ENCODE measurements around the gene PRTFDC1.

Gene PRTFDC1

GRCh38 chr10:24901686-24902399, 50.6 kb downstream of the PRTFDC1 start:
- no peak overlapping the region for H3K27ac ChIP-seq (ENCODE audit: low read depth, low read length)
- no peaks in the 10 kb centered on the region for H3K36me3 ChIP-seq (ENCODE audit: insufficient read depth, low read length)
- no peaks in the 10 kb centered on the region for H3K9me3 ChIP-seq (ENCODE audit: insufficient read depth, low read depth, low read length)
- no peak overlapping the region for H3K9ac ChIP-seq (ENCODE audit: low read depth, low read length)
- WGBS = 73% methylated on average over 5 of the region's 5 CpGs
- H3K27me3 ChIP-seq (ENCODE audit: insufficient read depth, low read length) = no peaks in the 10 kb centered on the region
- H3K4me3 ChIP-seq (ENCODE audit: low read length) = no peak overlapping the region
- peaks cover 7% of the 10 kb centered on the region for H3K4me1 ChIP-seq (ENCODE audit: insufficient read depth, low read length)

GRCh38 chr10:24900888-24901685, 51.3 kb downstream of the PRTFDC1 start:
- H3K9ac ChIP-seq (ENCODE audit: low read depth, low read length) = no peak overlapping the region

GRCh38 chr10:24899571-24899970, 52.8 kb downstream of the PRTFDC1 start:
- no peaks in the 10 kb centered on the region for H3K9me3 ChIP-seq (ENCODE audit: insufficient read depth, low read depth, low read length)
- H3K9ac ChIP-seq (ENCODE audit: low read depth, low read length) = no peak overlapping the region
- H3K27me3 ChIP-seq (ENCODE audit: insufficient read depth, low read length) = no peaks in the 10 kb centered on the region
- H3K4me3 ChIP-seq (ENCODE audit: low read length) = no peak overlapping the region
- 94% methylated on average over 2 of the region's 2 CpGs for WGBS
- H3K4me1 ChIP-seq (ENCODE audit: insufficient read depth, low read length) = peaks cover 7% of the 10 kb centered on the region
- H3K36me3 ChIP-seq (ENCODE audit: insufficient read depth, low read length) = no peaks in the 10 kb centered on the region
- no peak overlapping the region for H3K27ac ChIP-seq (ENCODE audit: low read depth, low read length)

More at GRCh38 chr10:24900888-24901685, 51.3 kb downstream of the PRTFDC1 start:
- Histone ChIP-seq H3K27me3 (ENCODE audit: insufficient read depth, low read length) (no peaks in the 10 kb centered on the region), H3K4me1 (ENCODE audit: insufficient read depth, low read length) (peaks cover 7% of the 10 kb centered on the region), H3K27ac (ENCODE audit: low read depth, low read length) (no peak overlapping the region), H3K4me3 (ENCODE audit: low read length) (no peak overlapping the region), H3K36me3 (ENCODE audit: insufficient read depth, low read length) (no peaks in the 10 kb centered on the region), H3K9me3 (ENCODE audit: insufficient read depth, low read depth, low read length) (no peaks in the 10 kb centered on the region)
- 95% methylated on average over 7 of the region's 7 CpGs for WGBS

GRCh38 chr10:24898501-24898900, 53.9 kb downstream of the PRTFDC1 start:
- no peak overlapping the region for H3K4me3 ChIP-seq (ENCODE audit: low read length)
- H3K27me3 ChIP-seq (ENCODE audit: insufficient read depth, low read length) = no peaks in the 10 kb centered on the region
- no peaks in the 10 kb centered on the region for H3K36me3 ChIP-seq (ENCODE audit: insufficient read depth, low read length)
- no peaks in the 10 kb centered on the region for H3K9me3 ChIP-seq (ENCODE audit: insufficient read depth, low read depth, low read length)
- no peak overlapping the region for H3K27ac ChIP-seq (ENCODE audit: low read depth, low read length)
- H3K9ac ChIP-seq (ENCODE audit: low read depth, low read length) = no peak overlapping the region
- H3K4me1 ChIP-seq (ENCODE audit: insufficient read depth, low read length) = peaks cover 7% of the 10 kb centered on the region
- WGBS = 99% methylated on average over 2 of the region's 2 CpGs

GRCh38 chr10:24897326-24897926, 55.0 kb downstream of the PRTFDC1 start:
- H3K9me3 ChIP-seq (ENCODE audit: insufficient read depth, low read depth, low read length) = no peaks in the 10 kb centered on the region
- no peak overlapping the region for H3K27ac ChIP-seq (ENCODE audit: low read depth, low read length)
- peaks cover 7% of the 10 kb centered on the region for H3K4me1 ChIP-seq (ENCODE audit: insufficient read depth, low read length)
- no peaks in the 10 kb centered on the region for H3K27me3 ChIP-seq (ENCODE audit: insufficient read depth, low read length)
- WGBS = 63% methylated on average over 4 of the region's 4 CpGs
- H3K36me3 ChIP-seq (ENCODE audit: insufficient read depth, low read length) = no peaks in the 10 kb centered on the region
- no peak overlapping the region for H3K4me3 ChIP-seq (ENCODE audit: low read length)
- no peak overlapping the region for H3K9ac ChIP-seq (ENCODE audit: low read depth, low read length)

GRCh38 chr10:24894728-24895127, 57.7 kb downstream of the PRTFDC1 start:
- H3K36me3 ChIP-seq (ENCODE audit: insufficient read depth, low read length) = no peaks in the 10 kb centered on the region
- no peaks in the 10 kb centered on the region for H3K27me3 ChIP-seq (ENCODE audit: insufficient read depth, low read length)
- H3K9me3 ChIP-seq (ENCODE audit: insufficient read depth, low read depth, low read length) = no peaks in the 10 kb centered on the region
- H3K4me3 ChIP-seq (ENCODE audit: low read length) = no peak overlapping the region
- no peak overlapping the region for H3K9ac ChIP-seq (ENCODE audit: low read depth, low read length)
- H3K4me1 ChIP-seq (ENCODE audit: insufficient read depth, low read length) = peaks cover 7% of the 10 kb centered on the region
- 94% methylated on average over 8 of the region's 8 CpGs for WGBS
- H3K27ac ChIP-seq (ENCODE audit: low read depth, low read length) = no peak overlapping the region

- 95% methylated on average over 5 of the region's 5 CpGs for WGBS
- no peak overlapping the region for H3K27ac ChIP-seq (ENCODE audit: low read depth, low read length)
- no peak overlapping the region for H3K9ac ChIP-seq (ENCODE audit: low read depth, low read length)
- no peaks in the 10 kb centered on the region for H3K27me3 ChIP-seq (ENCODE audit: insufficient read depth, low read length)
- peaks cover 7% of the 10 kb centered on the region for H3K4me1 ChIP-seq (ENCODE audit: insufficient read depth, low read length)
- no peaks in the 10 kb centered on the region for H3K36me3 ChIP-seq (ENCODE audit: insufficient read depth, low read length)
- H3K4me3 ChIP-seq (ENCODE audit: low read length) = no peak overlapping the region
- H3K9me3 ChIP-seq (ENCODE audit: insufficient read depth, low read depth, low read length) = no peaks in the 10 kb centered on the region
Observed at GRCh38 chr10:24894309-24894708, 58.1 kb downstream of the PRTFDC1 start.

GRCh38 chr10:24893127-24893526, 59.3 kb downstream of the PRTFDC1 start:
- Histone ChIP-seq H3K4me3 (ENCODE audit: low read length) (no peak overlapping the region), H3K36me3 (ENCODE audit: insufficient read depth, low read length) (no peaks in the 10 kb centered on the region), H3K4me1 (ENCODE audit: insufficient read depth, low read length) (peaks cover 7% of the 10 kb centered on the region), H3K27ac (ENCODE audit: low read depth, low read length) (no peak overlapping the region), H3K9ac (ENCODE audit: low read depth, low read length) (no peak overlapping the region), H3K27me3 (ENCODE audit: insufficient read depth, low read length) (no peaks in the 10 kb centered on the region), H3K9me3 (ENCODE audit: insufficient read depth, low read depth, low read length) (no peaks in the 10 kb centered on the region)
- WGBS = 99% methylated on average over 2 of the region's 2 CpGs

GRCh38 chr10:24891823-24892222, 60.6 kb downstream of the PRTFDC1 start:
- H3K27ac ChIP-seq (ENCODE audit: low read depth, low read length) = no peak overlapping the region
- H3K4me3 ChIP-seq (ENCODE audit: low read length) = no peak overlapping the region
- H3K36me3 ChIP-seq (ENCODE audit: insufficient read depth, low read length) = no peaks in the 10 kb centered on the region
- H3K4me1 ChIP-seq (ENCODE audit: insufficient read depth, low read length) = no peaks in the 10 kb centered on the region
- 92% methylated on average over 1 of the region's 1 CpG for WGBS
- H3K9ac ChIP-seq (ENCODE audit: low read depth, low read length) = no peak overlapping the region
- H3K9me3 ChIP-seq (ENCODE audit: insufficient read depth, low read depth, low read length) = no peaks in the 10 kb centered on the region
- no peaks in the 10 kb centered on the region for H3K27me3 ChIP-seq (ENCODE audit: insufficient read depth, low read length)

- Histone ChIP-seq H3K36me3 (ENCODE audit: insufficient read depth, low read length) (no peaks in the 10 kb centered on the region), H3K4me3 (ENCODE audit: low read length) (no peak overlapping the region), H3K27me3 (ENCODE audit: insufficient read depth, low read length) (no peaks in the 10 kb centered on the region), H3K9ac (ENCODE audit: low read depth, low read length) (no peak overlapping the region), H3K9me3 (ENCODE audit: insufficient read depth, low read depth, low read length) (no peaks in the 10 kb centered on the region), H3K4me1 (ENCODE audit: insufficient read depth, low read length) (peaks cover 5% of the 10 kb centered on the region; the same call in 1 of the 2 replicates), H3K27ac (ENCODE audit: low read depth, low read length) (no peak overlapping the region)
- WGBS = no CpG with 5 or more reads among the region's 1 CpG
Observed at GRCh38 chr10:24889639-24890038, 62.8 kb downstream of the PRTFDC1 start.

- Histone ChIP-seq H3K9me3 (ENCODE audit: insufficient read depth, low read depth, low read length) (no peaks in the 10 kb centered on the region), H3K9ac (ENCODE audit: low read depth, low read length) (no peak overlapping the region), H3K27ac (ENCODE audit: low read depth, low read length) (no peak overlapping the region), H3K4me1 (ENCODE audit: insufficient read depth, low read length) (peaks cover 16% of the 10 kb centered on the region; the same call in 1 of the 2 replicates), H3K27me3 (ENCODE audit: insufficient read depth, low read length) (no peaks in the 10 kb centered on the region), H3K36me3 (ENCODE audit: insufficient read depth, low read length) (no peaks in the 10 kb centered on the region), H3K4me3 (ENCODE audit: low read length) (no peak overlapping the region)
- 98% methylated on average over 2 of the region's 2 CpGs for WGBS
Observed at GRCh38 chr10:24887855-24888231, 64.6 kb downstream of the PRTFDC1 start.

All from HUES64 (cell line).